GM12878 (cell line): Measurements from ENCODE around the gene COL13A1.

Source experiments
- CEBPB ChIP-seq, 2 experiments: fragments of 150-350 bp in 1 of 2; IDR thresholded peaks; 2 replicates each; pipeline ENCODE4 v1.6.1; 2012 to 2014; ENCODE audit warnings: low read depth in 2 of 2, low read length in 2 of 2, borderline replicate concordance in 1 of 2, inconsistent platforms in 1 of 2
- CHD2 ChIP-seq: IDR thresholded peaks from 2 replicates; pipeline ENCODE4 v1.6.1; 2011; ENCODE audit warnings: low read depth, low read length, improper control_type of control experiment, borderline replicate concordance
- EP300 ChIP-seq, 2 experiments: fragments of 150-350 bp in 1 of 2; IDR thresholded peaks; 2 replicates each; pipeline ENCODE4 v1.6.1; 2011 to 2012; ENCODE audit warnings: low read depth in 2 of 2, low read length in 2 of 2, borderline replicate concordance in 1 of 2, improper control_type of control experiment in 1 of 2, inconsistent platforms in 1 of 2; ENCODE audit not compliant: control insufficient read depth in 1 of 2
- EZH2 ChIP-seq: IDR thresholded peaks from 2 replicates; pipeline ENCODE4 v1.6.1; 2012; ENCODE audit warnings: low read depth, mild to moderate bottlenecking, control low read depth, inconsistent platforms, low read length, borderline replicate concordance; ENCODE audit not compliant: control insufficient read depth
- HDAC6 ChIP-seq: fragments of 200-600 bp; sonication (generic); IDR thresholded peaks from one replicate; pipeline ENCODE4 v1.8.0; 2017; ENCODE audit warnings: antibody characterized with exemption; ENCODE audit not compliant: unreplicated experiment
- JUND ChIP-seq: IDR thresholded peaks from 2 replicates; pipeline ENCODE4 v1.6.1; 2012; ENCODE audit warnings: low read depth, mild to moderate bottlenecking, low read length, improper control_type of control experiment, moderate library complexity
- KDM1A ChIP-seq: fragments of 200-600 bp; sonication (generic); IDR thresholded peaks from 2 replicates; pipeline ENCODE4 v1.6.1; 2016; ENCODE audit warnings: borderline replicate concordance
- MXI1 ChIP-seq: fragments of 150-350 bp; IDR thresholded peaks from 2 replicates; pipeline ENCODE4 v1.6.1; 2011; ENCODE audit warnings: low read depth, mild to moderate bottlenecking, inconsistent platforms, low read length, improper control_type of control experiment
- MYC ChIP-seq: IDR thresholded peaks from 2 replicates; pipeline ENCODE4 v1.6.1; 2011; ENCODE audit warnings: mild to moderate bottlenecking, low read length, moderate library complexity, inconsistent platforms; ENCODE audit not compliant: insufficient read depth, insufficient replicate concordance, insufficient read length, severe bottlenecking
- NFYB ChIP-seq: IDR thresholded peaks from 2 replicates; pipeline ENCODE4 v1.6.1; 2011; ENCODE audit warnings: low read depth, mild to moderate bottlenecking, low read length, improper control_type of control experiment, moderate library complexity; ENCODE audit not compliant: insufficient read depth
- RFX5 ChIP-seq: IDR thresholded peaks from 2 replicates; pipeline ENCODE4 v1.6.1; 2011; ENCODE audit warnings: low read depth, low read length, improper control_type of control experiment
- SRF ChIP-seq, 2 experiments: IDR thresholded peaks; 2 replicates each; pipeline ENCODE4 v1.6.1; 2011; ENCODE audit warnings: low read depth in 2 of 2, low read length in 2 of 2, mild to moderate bottlenecking in 1 of 2, moderate library complexity in 1 of 2
- ZNF217 ChIP-seq: fragments of 450-650 bp; IDR thresholded peaks from 2 replicates; pipeline ENCODE4 v1.6.1; 2017; ENCODE audit warnings: antibody characterized with exemption, mild to moderate bottlenecking
- TF ChIP-seq, protein P1 (sequence below), 3 experiments: IDR thresholded peaks in 2 of 3; conservative IDR thresholded peaks in 1 of 3; 2 replicates each; pipeline ENCODE4 v1.5.1; 2011; ENCODE audit warnings: low read depth in 3 of 3, low read length in 3 of 3, mild to moderate bottlenecking in 3 of 3, control low read depth in 2 of 3, moderate library complexity in 2 of 3, inconsistent platforms in 1 of 3, mixed read lengths in 1 of 3; ENCODE audit not compliant: control insufficient read depth in 2 of 3, insufficient read depth in 1 of 3; ENCODE audit errors: extremely low read depth in 1 of 3

DNA sequence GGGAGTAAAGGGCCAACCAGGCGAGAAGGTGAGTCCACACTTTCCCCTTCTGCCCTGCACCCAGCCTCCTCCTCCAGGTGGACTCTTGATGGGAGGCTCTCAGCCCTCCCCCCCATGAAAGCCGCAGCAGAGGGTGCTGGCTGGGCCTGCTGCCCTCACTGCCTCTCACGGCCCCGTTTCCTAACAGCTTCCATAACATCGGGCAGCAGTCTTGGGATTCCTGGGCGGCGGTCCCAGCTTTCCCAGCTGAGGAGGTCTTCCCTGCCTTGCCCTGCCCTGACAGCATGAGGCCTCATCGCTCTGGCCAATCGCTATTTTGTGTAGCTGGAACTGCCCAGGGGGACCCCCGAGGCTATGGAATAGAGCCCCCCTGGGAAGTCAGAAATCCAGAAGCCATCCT is 76.3 kb downstream of the COL13A1 start:
- TF ChIP-seq SRF (IDR thresholded peaks at IDR 0.05; ENCODE audit: low read depth in 2 of 2, low read length in 2 of 2): no peak
- TF ChIP-seq CEBPB (IDR thresholded peaks at IDR 0.05; ENCODE audit: borderline replicate concordance in 1 of 2, low read depth in 2 of 2, low read length in 2 of 2): no peak
- TF ChIP-seq RFX5: no peak
- no peak for TF ChIP-seq KDM1A
- TF ChIP-seq EZH2: no peak
- TF ChIP-seq, protein P1, sequence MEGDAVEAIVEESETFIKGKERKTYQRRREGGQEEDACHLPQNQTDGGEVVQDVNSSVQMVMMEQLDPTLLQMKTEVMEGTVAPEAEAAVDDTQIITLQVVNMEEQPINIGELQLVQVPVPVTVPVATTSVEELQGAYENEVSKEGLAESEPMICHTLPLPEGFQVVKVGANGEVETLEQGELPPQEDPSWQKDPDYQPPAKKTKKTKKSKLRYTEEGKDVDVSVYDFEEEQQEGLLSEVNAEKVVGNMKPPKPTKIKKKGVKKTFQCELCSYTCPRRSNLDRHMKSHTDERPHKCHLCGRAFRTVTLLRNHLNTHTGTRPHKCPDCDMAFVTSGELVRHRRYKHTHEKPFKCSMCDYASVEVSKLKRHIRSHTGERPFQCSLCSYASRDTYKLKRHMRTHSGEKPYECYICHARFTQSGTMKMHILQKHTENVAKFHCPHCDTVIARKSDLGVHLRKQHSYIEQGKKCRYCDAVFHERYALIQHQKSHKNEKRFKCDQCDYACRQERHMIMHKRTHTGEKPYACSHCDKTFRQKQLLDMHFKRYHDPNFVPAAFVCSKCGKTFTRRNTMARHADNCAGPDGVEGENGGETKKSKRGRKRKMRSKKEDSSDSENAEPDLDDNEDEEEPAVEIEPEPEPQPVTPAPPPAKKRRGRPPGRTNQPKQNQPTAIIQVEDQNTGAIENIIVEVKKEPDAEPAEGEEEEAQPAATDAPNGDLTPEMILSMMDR (IDR thresholded peaks at IDR 0.05 in 2 of 3, conservative IDR thresholded peaks at IDR 0.05 in 1 of 3; ENCODE audit: control insufficient read depth in 2 of 3, extremely low read depth in 1 of 3, insufficient read depth in 1 of 3, low read depth in 3 of 3, low read length in 3 of 3): no peak
- TF ChIP-seq NFYB: no peak
- TF ChIP-seq CHD2: no peak
- no peak for TF ChIP-seq HDAC6
- TF ChIP-seq ZNF217: no peak
- TF ChIP-seq EP300 (IDR thresholded peaks at IDR 0.05; ENCODE audit: borderline replicate concordance in 1 of 2, control insufficient read depth in 1 of 2, low read depth in 2 of 2, low read length in 2 of 2): no peak
- no peak for TF ChIP-seq MXI1
- TF ChIP-seq JUND: no peak
- TF ChIP-seq MYC: no peak
